Left lung (tissue), 10 donors: ENCODE data around the gene PRKCG. TPM values are rescaled to one million over a fixed set of nuclear protein-coding genes. Genes with fewer than 3 reads are reported as not detected.

Experiments
- ATAC-seq: fragments of 200-7000 bp; cut with Tn5 transposase; one replicate; pipeline ENCODE4 v1.9.1; 2020; ENCODE audit warnings: moderate library complexity
- DNase-seq, 4 donors: peaks; one replicate each; pipeline ENCODE4 v3.0.0-alpha.2; 2013 to 2020
- H3K27ac ChIP-seq, 2 donors: fragments of 200-600 bp; sonication (generic) in 1 of 2; one replicate each; pipeline versions ENCODE4 v1.5.0 to v1.8.0; 2020 to 2021
- H3K27me3 ChIP-seq, 2 donors: fragments of 200-600 bp; sonication (generic) in 1 of 2; one replicate each; pipeline versions ENCODE4 v1.5.0 to v1.8.0; 2020 to 2021
- H3K36me3 ChIP-seq, 2 donors: fragments of 200-600 bp; sonication (generic) in 1 of 2; one replicate each; pipeline versions ENCODE4 v1.5.0 to v1.8.0; 2020 to 2021
- H3K4me1 ChIP-seq, 2 donors: fragments of 200-600 bp; one replicate each; pipeline ENCODE4 v1.8.0; 2021
- H3K4me3 ChIP-seq, 2 donors: fragments of 200-600 bp; sonication (generic) in 1 of 2; one replicate each; pipeline versions ENCODE4 v1.5.0 to v1.8.0; 2020 to 2021; ENCODE audit warnings: mild to moderate bottlenecking in 1 of 2
- H3K9me3 ChIP-seq, 2 donors: fragments of 200-600 bp; sonication (generic) in 1 of 2; one replicate each; pipeline versions ENCODE4 v1.5.0 to v1.8.0; 2020 to 2021
- intact Hi-C, 2 donors: fragments of 100-400 bp; cut with DNase I; formaldehyde crosslinking; loops; one replicate each; pipeline versions ENCODE4 v1.11.2 to v1.14.2; 2022
- polyA plus RNA-seq, 6 donors: library from polyadenylated mRNA; unstranded; fragments of 120-200 nt; gene quantifications; one replicate each; pipeline ENCODE4 v1.2.1, GENCODE V29; 2013; ENCODE audit not compliant: insufficient read length in 6 of 6
- total RNA-seq, 2 donors: library from RNA; stranded (reverse); fragmentation: NEBNext Ultra II Directional; extraction: Animal tissue kit (Norgen Biotek cat#: 25700); gene quantifications; one replicate each; pipeline ENCODE4 v1.2.1, GENCODE V29; 2021
- TF ChIP-seq, protein P1 (sequence below), 2 donors: fragments of 200-600 bp; sonication (generic) in 1 of 2; IDR thresholded peaks; one replicate each; pipeline versions ENCODE4 v1.5.0 to v1.8.0; 2021; ENCODE audit warnings: antibody characterized with exemption in 2 of 2
- donor health status: DM: no; HTN: yes; CAD: no.
- donor health status: DM: no; HTN: no; CAD: no.

The PRKCG gene
- total and polyA plus RNA-seq, 8 donors: 0.10 to 0.78 (median 0.18) TPM; not detected in 3

- peak; percentile 100 for ATAC-seq
- H3K27me3 ChIP-seq: peaks cover 26 to 47% of the 10 kb centered on the region in 2 donors
Observed at GRCh38 chr19:53879140-53880081, 2.6 kb upstream of the PRKCG start.

DNA sequence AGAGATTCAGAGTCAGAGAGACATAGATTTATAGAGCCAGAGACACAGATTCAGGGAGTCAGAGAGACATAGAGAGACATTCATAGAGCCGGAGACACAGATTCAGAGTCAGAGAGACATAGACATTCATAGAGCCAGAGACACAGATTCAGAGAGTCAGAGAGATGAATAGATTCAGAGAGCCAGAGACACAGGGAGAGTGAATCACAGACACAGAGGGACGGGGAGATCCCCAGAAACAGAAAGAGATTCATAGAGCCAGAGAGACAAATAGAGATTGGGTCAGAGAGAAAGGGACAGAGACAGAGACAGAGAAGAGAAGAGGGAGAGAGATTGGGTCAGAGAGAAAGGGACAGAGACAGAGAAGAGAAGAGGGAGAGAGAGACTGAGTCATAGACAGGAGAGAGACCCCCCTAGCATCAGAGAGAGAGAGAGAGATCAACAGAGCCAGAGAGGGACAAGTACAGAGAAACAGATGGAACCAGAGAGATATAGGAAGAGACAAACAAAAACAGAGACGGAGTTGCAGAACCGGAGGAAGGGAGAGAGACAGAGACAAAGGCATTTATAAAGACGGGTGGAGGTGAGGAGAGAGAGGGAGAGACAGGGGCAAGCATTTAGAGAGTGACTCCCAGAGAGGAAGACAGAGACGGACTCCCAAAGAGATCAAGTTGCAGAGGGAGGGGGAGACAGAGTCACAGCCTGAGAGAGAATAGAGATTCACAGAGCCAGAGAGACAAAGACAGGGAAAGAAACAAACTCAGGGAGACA, 1.1 kb upstream of the PRKCG start:
- Histone ChIP-seq H3K4me3 (no peak overlapping the region), H3K4me1 (peaks cover 7 to 40% of the 10 kb centered on the region in 2 donors), H3K36me3 (peaks cover 0 to 1% of the 10 kb centered on the region in 2 donors), H3K27ac (no peak overlapping the region), H3K9me3 (no peaks in the 10 kb centered on the region), H3K27me3 (peaks cover 26 to 61% of the 10 kb centered on the region in 2 donors)
- intact Hi-C loops: no loop called here
- no peak for DNase-seq
- TF ChIP-seq, protein P1, sequence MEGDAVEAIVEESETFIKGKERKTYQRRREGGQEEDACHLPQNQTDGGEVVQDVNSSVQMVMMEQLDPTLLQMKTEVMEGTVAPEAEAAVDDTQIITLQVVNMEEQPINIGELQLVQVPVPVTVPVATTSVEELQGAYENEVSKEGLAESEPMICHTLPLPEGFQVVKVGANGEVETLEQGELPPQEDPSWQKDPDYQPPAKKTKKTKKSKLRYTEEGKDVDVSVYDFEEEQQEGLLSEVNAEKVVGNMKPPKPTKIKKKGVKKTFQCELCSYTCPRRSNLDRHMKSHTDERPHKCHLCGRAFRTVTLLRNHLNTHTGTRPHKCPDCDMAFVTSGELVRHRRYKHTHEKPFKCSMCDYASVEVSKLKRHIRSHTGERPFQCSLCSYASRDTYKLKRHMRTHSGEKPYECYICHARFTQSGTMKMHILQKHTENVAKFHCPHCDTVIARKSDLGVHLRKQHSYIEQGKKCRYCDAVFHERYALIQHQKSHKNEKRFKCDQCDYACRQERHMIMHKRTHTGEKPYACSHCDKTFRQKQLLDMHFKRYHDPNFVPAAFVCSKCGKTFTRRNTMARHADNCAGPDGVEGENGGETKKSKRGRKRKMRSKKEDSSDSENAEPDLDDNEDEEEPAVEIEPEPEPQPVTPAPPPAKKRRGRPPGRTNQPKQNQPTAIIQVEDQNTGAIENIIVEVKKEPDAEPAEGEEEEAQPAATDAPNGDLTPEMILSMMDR (IDR thresholded peaks at IDR 0.05): no peak
- no peak for ATAC-seq

More at GRCh38 chr19:53879140-53880081, 2.6 kb upstream of the PRKCG start:
- Histone ChIP-seq H3K4me3 (peak overlapping the region; percentile 44 to 54), H3K4me1 (peaks cover 7 to 55% of the 10 kb centered on the region in 2 donors), H3K27ac (no peak overlapping the region), H3K9me3 (no peaks in the 10 kb centered on the region), H3K36me3 (peaks cover 0 to 16% of the 10 kb centered on the region in 2 donors)
- TF ChIP-seq, protein P1 (IDR thresholded peaks at IDR 0.05): no peak
- DNase-seq: peak; percentile 92 to 98 (median 96)
- intact Hi-C loops: no loop called here

DNA sequence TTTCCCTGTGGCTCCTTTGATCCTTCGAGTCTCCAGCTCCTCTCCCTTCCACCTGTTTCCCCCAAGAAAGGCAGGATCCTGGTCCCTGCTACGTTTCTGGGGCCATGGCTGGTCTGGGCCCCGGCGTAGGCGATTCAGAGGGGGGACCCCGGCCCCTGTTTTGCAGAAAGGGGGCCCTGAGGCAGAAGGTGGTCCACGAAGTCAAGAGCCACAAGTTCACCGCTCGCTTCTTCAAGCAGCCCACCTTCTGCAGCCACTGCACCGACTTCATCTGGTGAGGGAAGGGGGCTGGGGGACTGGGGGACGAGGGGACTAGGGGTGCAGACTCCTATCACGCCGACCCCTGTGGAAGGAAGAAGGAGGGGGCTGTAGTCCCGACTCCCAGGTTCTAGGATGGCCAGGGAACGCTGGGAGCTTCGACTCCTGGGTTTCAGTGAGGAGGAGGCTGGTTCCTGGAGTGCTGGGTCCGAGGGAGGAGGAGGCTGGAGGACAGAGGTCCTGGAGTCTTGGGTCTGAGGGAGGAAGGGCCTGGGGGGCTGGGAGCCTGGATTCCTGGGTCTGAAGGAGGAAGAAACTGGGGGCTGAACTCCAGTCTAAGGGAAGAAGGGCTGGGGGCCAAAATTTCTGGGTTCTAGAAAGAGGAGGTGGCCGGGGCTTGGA, 524 bp downstream of the PRKCG start:
- Histone ChIP-seq H3K4me3 (peak overlapping the region in 1 of 2 donors; percentile 25), H3K4me1 (peaks cover 7 to 27% of the 10 kb centered on the region in 2 donors), H3K27me3 (peaks cover 26 to 74% of the 10 kb centered on the region in 2 donors), H3K36me3 (no peaks in the 10 kb centered on the region), H3K9me3 (no peaks in the 10 kb centered on the region), H3K27ac (no peak overlapping the region)
- ATAC-seq (no peak), DNase-seq (no peak)
- TF ChIP-seq, protein P1 (IDR thresholded peaks at IDR 0.05): no peak
- intact Hi-C loops: no loop called here

GRCh38 chr19:53883231-53883661, 1.2 kb downstream of the PRKCG start:
- H3K27me3 ChIP-seq: peaks cover 26 to 74% of the 10 kb centered on the region in 2 donors
- no peak overlapping the region for H3K27ac ChIP-seq
- TF ChIP-seq, protein P1 (IDR thresholded peaks at IDR 0.05): no peak
- H3K4me1 ChIP-seq: peaks cover 7 to 27% of the 10 kb centered on the region in 2 donors
- no peaks in the 10 kb centered on the region for H3K9me3 ChIP-seq
- intact Hi-C loops: no loop called here
- no peak overlapping the region for H3K4me3 ChIP-seq
- no peaks in the 10 kb centered on the region for H3K36me3 ChIP-seq
- ATAC-seq (no peak), DNase-seq (no peak)
